AG09309 (cell line): Measurements from ENCODE around the gene CYBA.

ENCODE experiments used
- DNase-seq: peaks from one replicate; pipeline ENCODE4 v3.0.0-alpha.2; 2010; ENCODE audit warnings: low read depth
- H3K4me3 ChIP-seq: 2 replicates; pipeline ENCODE4 v1.5.1; 2011; ENCODE audit warnings: mild to moderate bottlenecking, low read depth, low read length, moderate library complexity; ENCODE audit not compliant: control insufficient read depth
- TF ChIP-seq, protein P1 (sequence below): IDR thresholded peaks from 2 replicates; pipeline ENCODE4 v1.5.1; 2011; ENCODE audit warnings: mild to moderate bottlenecking, low read depth, low read length, inconsistent platforms; ENCODE audit not compliant: insufficient read depth, control insufficient read depth; ENCODE audit errors: missing control alignments

CYBA gene

DNA sequence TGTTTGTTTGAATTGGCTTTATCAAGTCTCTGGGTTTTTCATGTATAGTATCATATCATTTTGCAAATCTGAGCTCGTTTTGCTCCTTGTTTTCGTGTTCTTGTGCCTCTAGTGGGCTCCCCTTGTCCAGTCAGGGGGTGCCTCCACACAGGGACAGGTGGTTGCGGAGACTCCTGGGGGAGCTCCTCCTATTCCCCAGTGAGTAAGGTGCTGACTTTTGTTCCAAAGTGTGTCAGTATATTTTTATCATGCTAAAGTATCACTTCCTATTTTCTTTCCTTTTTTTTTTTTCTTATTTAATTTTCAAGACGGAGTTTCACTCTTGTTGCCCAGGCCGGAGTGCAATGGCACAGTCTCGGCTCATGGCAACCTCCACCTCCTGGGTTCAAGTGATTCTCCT lies 42.8 kb downstream of the CYBA start:
- TF ChIP-seq, protein P1, sequence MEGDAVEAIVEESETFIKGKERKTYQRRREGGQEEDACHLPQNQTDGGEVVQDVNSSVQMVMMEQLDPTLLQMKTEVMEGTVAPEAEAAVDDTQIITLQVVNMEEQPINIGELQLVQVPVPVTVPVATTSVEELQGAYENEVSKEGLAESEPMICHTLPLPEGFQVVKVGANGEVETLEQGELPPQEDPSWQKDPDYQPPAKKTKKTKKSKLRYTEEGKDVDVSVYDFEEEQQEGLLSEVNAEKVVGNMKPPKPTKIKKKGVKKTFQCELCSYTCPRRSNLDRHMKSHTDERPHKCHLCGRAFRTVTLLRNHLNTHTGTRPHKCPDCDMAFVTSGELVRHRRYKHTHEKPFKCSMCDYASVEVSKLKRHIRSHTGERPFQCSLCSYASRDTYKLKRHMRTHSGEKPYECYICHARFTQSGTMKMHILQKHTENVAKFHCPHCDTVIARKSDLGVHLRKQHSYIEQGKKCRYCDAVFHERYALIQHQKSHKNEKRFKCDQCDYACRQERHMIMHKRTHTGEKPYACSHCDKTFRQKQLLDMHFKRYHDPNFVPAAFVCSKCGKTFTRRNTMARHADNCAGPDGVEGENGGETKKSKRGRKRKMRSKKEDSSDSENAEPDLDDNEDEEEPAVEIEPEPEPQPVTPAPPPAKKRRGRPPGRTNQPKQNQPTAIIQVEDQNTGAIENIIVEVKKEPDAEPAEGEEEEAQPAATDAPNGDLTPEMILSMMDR, result no peak
- no peak overlapping the region for H3K4me3 ChIP-seq
- DNase-seq, result no peak

GRCh38 chr16:88606148-88606757 lies 44.6 kb downstream of the CYBA start:
- no peak overlapping the region for H3K4me3 ChIP-seq
- TF ChIP-seq, protein P1, result no peak

DNA sequence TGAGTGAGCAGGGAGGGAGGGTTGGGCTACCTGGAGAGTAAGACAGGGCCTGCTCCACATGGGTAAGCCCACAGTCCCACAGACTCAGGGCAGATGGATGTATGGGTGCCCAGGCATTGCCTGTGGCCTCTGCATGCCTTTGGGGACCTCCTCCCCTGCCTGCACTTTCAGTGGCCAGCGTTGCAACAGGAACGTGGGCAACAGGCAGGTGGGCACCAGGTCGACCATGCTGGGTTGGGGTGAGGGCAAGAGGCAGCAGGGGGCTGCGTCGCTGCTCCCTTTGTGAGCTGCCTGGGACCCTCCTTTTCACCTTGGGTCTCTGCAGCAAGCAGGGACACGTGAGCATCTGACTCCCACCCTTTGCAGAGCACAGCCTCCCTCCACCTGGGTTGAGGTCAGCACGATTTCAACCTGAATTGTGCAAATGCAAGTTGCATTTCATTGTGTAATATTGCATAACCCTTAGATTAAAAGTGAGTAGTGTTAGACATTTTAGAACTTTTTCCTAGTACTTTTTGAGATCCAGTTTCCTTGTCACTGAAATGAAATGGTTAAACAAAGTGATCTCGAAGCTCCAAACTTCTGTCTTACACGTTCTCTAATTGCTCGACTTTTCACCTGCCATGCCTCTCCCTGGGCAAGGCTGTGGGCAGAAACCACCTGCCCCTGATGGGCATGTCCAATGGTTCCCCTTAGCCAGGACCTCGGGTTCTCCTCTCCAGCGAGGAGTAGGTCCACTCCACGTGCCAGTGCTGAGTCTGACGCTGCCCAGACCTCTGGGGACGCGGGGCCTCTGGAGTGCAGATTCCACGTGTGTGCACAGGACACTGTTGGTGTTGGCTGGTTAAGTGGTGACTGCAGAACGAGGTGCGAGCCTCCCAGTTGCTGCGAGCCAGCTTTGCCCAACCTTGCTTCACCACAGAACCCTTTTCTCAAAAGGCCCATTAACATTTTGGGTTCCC lies 45.4 kb downstream of the CYBA start:
- H3K4me3 ChIP-seq, result no peak overlapping the region
- TF ChIP-seq, protein P1, result no peak
- no peak for DNase-seq

More at GRCh38 chr16:88606148-88606757, 44.6 kb downstream of the CYBA start:
- no peak for DNase-seq

DNA sequence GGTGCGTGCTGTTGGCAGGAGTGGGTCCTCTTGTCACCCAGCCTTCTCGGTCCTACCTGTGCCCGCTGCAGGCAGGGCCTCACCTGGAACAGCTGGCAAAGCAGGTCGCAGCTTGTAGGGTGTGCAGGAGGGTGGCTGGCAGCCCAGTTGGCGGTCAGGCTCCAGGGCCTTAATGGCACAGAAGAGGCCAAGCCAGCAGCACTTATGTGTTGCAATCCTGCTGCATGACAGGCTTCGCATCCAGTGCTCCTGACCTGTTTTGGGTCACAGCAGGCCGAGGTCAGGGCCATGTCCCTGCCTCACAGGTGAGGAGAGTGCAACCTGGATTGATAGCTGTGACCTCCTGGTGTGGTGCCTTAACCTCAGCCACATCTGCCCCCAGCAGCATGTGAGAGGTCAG lies 48.8 kb downstream of the CYBA start:
- TF ChIP-seq, protein P1, result no peak
- no peak overlapping the region for H3K4me3 ChIP-seq
- no peak for DNase-seq

GRCh38 chr16:88601313-88602036 lies 49.4 kb downstream of the CYBA start:
- no peak overlapping the region for H3K4me3 ChIP-seq
- TF ChIP-seq, protein P1, result no peak

GRCh38 chr16:88600539-88600896 lies 50.3 kb downstream of the CYBA start:
- no peak for DNase-seq
- TF ChIP-seq, protein P1, result no peak
- H3K4me3 ChIP-seq, result no peak overlapping the region

More at GRCh38 chr16:88601313-88602036, 49.4 kb downstream of the CYBA start:
- no peak for DNase-seq
